SH-SY5Y (cell line): ENCODE data around the gene PKNOX2.

ENCODE experiments used
- GATA2 ChIP-seq: IDR thresholded peaks from 2 replicates; pipeline ENCODE4 v1.6.1; 2011; ENCODE audit warnings: mild to moderate bottlenecking, low read depth, low read length
- GATA3 ChIP-seq: IDR thresholded peaks from 2 replicates; pipeline ENCODE4 v1.6.1; 2011; ENCODE audit warnings: low read depth, mild to moderate bottlenecking, low read length, moderate library complexity

- TF ChIP-seq GATA3 (no peak), GATA2 (no peak)
Observed at GRCh38 chr11:125295931-125296330, 131.4 kb downstream of the PKNOX2 start.
